Stimulated activated CD4-positive, alpha-beta T cell treated with anti-CD3 and anti-CD28 coated beads, TNF-alpha, amount 100 ng/mL, for 1 hour (primary cell): ENCODE data around the gene CDH24.
A peak's percentile ranks its signal among the peaks of the same experiment; 100 is the strongest.

ENCODE experiments used
- DNase-seq, 3 donors: peaks; one replicate each; pipeline ENCODE4 v3.0.0-alpha.2; 2020; ENCODE audit warnings: low read depth in 3 of 3, low spot score in 1 of 3

CDH24 gene

DNA sequence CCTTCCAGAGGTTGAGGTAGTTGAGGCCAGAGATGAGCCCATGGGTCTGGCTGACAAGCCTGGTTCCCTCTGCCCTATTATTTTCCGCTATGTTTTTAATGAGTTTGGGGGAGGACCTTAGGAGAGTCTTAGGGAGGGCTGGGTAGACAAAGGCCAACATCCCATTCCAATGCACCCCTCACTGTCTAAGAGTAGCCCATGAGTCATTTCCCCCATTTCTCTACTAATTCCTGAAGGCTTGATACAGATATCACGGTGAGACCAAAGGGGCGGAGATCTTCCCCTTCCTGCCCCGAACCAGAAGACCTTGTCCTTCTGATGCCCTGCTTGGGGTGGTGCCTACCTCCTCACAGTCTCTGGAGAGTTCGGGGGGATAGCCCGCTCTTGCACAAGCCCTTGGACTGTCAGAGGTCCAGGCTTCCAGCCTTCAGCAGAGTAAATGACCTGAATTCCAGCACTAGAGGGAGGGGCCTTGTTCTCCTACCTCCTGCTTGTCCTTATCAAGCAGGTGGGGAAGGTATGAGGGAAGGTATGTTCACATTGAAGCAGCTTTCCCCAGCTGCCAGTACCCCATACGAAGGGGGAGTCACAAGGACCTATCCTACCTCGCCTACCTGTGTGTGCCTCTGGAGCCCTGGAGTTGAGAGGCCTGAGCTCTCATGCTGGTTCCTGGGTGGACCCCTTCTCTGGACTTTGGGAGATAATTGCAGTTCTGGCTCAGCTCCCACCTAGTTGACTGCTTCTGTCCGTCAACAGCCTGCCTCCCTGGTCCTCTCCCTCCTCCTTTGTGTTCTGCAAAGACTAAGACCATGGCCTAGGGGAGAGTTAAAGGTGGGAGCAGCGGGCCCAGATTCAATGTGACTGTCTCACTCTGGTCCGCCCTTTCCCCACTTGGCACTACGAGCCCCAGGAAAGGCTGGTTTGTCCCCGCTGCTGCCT lies 11.6 kb downstream of the CDH24 start:
- DNase-seq, result no peak

DNA sequence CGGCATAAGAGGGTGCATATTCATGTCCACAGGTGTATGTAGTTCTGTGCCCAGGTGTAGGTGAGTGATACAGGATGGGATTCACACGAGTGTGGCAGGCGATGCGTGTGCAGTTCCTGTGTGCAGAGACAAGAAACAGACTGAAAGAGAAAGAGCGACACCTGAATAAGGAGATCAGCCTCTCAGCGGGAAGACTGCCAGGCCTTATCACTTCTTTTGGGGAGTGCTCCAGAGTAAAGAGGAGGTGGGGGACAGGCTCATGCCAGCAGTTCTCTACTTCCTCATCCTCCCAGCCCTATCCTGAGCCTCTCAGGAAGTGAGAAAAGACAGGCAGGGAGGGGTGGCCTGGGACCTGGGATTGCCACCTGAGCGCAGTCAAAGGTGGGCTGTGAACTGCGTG lies 12.5 kb downstream of the CDH24 start:
- no peak for DNase-seq

- DNase-seq, result no peak
Measured at GRCh38 chr14:23043754-23044153, 13.6 kb downstream of the CDH24 start.

- no peak for DNase-seq
Measured at GRCh38 chr14:23043145-23043544, 14.2 kb downstream of the CDH24 start.

- no peak for DNase-seq
Measured at GRCh38 chr14:23042162-23042965, 15.0 kb downstream of the CDH24 start, which contains the start of gene PSMB11. Gene PSMB11 (plus strand): TSS chr14:23042212. CDS start chr14:23042226, 14 bp downstream.

- no peak for DNase-seq
Measured at GRCh38 chr14:23041729-23042128, 15.6 kb downstream of the CDH24 start.

GRCh38 chr14:23040100-23040499 lies 17.2 kb downstream of the CDH24 start:
- no peak for DNase-seq

GRCh38 chr14:23035303-23036144 lies 21.8 kb downstream of the CDH24 start:
- DNase-seq, result no peak

GRCh38 chr14:23034498-23035302 lies 22.6 kb downstream of the CDH24 start, which contains the start of gene PSMB5:
Gene PSMB5 (minus strand): TSS chr14:23034900. CDS start chr14:23034881, 19 bp downstream.
- DNase-seq, result peak; percentile 65 to 74 (median 67)

DNA sequence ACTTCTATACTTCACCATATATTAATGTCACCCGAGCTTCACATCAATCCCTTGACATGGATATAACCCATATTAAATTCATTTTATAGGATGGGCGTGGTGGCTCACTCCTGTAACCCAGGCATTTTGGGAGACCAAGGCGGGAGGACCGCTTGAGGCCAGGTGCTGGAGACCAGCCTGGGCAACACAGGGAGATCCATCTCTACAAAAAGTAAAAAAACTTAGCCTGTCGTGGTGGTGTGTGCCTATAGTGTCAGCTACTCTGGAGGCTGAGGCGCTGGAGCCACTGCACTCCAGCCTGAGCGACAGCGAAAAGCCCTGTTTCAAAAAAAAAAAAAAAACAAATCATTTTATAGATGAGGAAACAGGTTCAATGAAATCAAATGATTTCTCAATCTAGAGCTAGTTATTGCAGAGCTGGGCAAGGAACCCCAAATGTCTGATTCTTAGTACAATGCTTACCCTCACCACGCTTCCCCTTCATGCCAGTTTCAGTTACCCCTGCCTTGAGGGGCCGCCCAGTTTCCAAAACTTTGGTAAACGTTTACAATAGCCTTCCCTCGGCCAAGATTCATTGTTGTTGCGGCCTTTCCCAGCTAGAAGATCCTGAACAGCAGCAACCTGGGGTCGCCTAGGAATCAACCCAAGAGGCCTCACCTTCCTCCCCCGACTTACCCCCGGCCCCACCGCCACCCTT lies 23.4 kb downstream of the CDH24 start:
- DNase-seq, result no peak

- DNase-seq, result no peak
Measured at GRCh38 chr14:23033251-23033727, 24.0 kb downstream of the CDH24 start.

DNA sequence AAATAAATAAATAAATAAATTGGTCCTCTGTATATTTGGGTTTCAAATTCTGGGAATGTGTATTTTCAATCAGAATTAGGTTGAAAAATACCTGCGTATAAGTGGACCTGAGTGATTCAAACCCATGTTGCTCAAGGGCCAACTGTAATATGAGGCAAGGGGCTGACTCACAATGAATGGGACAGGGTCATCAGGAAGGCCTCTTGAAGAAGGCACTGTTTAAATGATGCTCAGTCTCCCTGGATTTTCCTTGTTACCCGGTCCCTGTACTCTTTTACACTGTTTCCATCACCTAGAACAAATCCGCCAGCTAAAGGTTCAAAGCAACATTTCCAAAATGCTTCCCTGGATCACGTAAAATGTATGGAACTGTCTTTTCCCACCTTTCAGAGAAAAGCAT lies 26.4 kb downstream of the CDH24 start:
- no peak for DNase-seq

DNA sequence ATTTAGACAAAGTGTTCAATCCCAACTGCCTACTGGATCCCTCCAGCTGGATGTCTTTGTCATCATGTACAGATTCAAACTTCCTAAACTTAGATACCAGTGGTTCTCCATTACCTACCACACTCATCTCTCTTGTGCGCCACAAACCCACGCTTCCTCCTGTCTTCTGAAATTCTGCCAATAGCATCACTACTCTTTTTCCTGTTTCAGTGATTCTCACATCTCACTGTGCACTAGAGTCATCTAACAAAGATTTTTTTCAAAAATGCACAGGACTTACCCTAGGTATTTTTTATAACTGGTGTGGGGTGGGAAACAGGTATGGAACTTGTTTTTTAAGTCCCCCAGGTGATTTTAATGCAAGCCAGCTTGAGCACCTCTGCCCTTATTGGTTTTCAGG lies 28.5 kb downstream of the CDH24 start:
- no peak for DNase-seq

DNA sequence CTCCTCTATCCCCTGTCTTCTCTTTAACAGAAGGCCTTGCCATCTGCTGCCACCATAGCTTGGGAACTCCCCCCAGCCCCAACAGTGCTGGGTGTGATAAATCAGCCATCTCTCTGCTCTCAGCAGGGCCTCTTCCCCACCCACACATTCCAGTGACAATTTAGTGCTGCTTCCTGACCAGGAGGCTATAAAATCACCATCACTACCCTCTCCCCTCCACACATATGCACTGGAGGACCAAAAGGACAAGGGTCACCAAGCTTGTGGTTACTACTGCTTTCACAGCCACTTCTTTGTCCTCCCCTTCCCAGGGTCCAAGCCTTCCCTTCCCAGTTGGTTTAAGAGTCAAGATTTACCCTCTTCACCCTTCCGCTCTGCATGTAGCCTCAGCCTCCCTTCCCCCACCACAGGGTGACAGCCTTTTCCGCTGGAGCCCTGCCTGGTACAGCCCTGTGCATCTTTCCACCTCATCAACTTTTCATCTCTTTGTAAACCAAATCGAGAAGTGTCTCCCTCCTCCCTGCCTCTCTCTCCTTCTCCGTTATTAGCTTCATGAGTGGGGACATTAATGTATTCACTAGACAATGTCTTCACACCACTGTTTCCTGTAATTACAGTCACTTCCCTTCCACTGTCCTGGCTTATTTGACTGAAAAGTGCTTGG lies 32.0 kb downstream of the CDH24 start:
- no peak for DNase-seq

GRCh38 chr14:23024612-23025075 lies 32.7 kb downstream of the CDH24 start:
- no peak for DNase-seq

GRCh38 chr14:23023795-23024152 lies 33.5 kb downstream of the CDH24 start:
- DNase-seq, result no peak

DNA sequence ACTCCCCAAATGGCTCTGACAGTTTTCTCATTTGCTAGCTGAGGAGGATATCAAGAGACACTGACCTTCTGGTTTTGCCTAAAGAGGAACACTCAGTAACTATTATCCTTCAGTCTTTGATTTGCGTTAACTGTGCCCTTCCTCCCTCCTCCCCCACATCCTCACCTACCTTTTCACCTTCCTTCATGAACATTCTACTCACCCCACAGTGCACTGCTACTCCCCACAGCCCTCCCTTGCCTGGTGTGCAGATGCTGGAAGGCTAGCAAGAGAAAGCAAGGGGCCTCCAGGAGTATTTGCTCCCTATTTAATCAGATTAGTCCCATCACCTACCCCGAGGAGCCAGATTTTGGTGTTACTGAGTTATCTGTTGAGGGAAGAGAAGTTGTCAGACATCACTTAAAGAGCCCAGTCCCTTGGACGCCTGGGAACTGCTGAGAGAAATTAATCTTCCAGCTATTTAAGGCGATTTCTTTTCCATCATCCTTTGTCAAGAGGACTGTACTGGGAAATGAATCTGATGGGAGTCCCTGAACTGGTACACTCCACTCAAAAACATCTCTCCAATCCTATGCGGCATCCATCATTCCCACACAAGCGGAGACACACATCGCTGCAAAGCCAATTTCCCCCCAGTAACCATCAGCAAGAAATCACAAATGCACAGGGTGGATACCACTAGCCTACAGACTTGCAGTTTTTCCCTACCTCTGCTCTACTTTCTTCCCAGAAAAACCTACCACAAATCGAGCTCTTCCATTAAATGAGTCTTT lies 34.1 kb downstream of the CDH24 start:
- DNase-seq, result no peak

- DNase-seq, result no peak
Measured at GRCh38 chr14:23021889-23022442, 35.4 kb downstream of the CDH24 start.
